GM10266 (cell line): ENCODE measurements around the gene RHBDF1.

Experiments used
- DNase-seq: peaks from one replicate; pipeline ENCODE4 v3.0.0; 2012; ENCODE audit errors: extremely low spot score
- TF ChIP-seq, protein P1 (sequence below): IDR thresholded peaks from 2 replicates; pipeline ENCODE4 v1.5.1; 2012; ENCODE audit warnings: mild to moderate bottlenecking, low read depth; ENCODE audit not compliant: control insufficient read depth, insufficient read depth; ENCODE audit errors: missing control alignments

RHBDF1 gene

DNA sequence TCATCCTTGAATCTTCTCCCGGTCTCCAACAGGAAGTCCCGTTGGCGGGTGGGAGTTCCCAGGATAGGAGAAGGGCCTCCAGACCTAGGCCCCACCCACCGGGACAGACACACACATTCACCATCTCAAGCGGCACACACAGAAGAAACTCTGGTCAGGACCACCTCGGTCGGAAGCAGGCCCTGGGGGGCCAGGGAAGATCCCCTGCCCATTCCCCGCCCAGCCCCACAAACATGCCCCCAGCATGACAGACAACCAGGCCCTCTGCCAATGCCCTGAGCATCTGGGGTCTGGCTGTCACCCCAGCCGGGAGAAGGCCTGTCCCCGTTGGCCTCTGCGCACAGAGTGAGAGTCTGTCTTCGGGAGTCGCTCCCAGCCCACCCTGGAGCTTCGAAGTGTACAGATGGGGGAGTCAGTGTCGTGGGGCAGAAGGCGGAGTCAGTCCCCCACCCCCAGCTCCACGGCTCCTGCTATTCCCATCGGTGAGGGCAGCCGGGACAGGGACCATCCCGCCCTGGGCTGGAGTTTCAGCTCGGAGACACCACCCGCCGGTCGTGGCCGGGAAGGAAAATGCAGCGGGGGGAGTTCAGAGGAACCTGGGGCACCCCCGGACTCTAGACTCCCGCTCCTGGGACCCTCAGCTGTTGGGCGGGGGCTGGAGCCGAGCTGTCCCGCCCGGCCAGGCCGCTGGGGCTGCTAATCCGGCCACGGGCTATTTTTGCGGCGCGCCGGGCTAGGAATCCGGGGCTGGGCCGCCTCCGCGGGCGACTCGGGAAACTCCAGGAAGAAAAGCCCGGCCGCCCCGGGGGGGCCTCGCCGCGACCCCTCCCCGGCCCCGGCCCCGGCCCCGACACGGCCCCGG, 660 bp downstream of the RHBDF1 start:
- DNase-seq, result no peak
- TF ChIP-seq, protein P1, sequence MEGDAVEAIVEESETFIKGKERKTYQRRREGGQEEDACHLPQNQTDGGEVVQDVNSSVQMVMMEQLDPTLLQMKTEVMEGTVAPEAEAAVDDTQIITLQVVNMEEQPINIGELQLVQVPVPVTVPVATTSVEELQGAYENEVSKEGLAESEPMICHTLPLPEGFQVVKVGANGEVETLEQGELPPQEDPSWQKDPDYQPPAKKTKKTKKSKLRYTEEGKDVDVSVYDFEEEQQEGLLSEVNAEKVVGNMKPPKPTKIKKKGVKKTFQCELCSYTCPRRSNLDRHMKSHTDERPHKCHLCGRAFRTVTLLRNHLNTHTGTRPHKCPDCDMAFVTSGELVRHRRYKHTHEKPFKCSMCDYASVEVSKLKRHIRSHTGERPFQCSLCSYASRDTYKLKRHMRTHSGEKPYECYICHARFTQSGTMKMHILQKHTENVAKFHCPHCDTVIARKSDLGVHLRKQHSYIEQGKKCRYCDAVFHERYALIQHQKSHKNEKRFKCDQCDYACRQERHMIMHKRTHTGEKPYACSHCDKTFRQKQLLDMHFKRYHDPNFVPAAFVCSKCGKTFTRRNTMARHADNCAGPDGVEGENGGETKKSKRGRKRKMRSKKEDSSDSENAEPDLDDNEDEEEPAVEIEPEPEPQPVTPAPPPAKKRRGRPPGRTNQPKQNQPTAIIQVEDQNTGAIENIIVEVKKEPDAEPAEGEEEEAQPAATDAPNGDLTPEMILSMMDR, result no peak

DNA sequence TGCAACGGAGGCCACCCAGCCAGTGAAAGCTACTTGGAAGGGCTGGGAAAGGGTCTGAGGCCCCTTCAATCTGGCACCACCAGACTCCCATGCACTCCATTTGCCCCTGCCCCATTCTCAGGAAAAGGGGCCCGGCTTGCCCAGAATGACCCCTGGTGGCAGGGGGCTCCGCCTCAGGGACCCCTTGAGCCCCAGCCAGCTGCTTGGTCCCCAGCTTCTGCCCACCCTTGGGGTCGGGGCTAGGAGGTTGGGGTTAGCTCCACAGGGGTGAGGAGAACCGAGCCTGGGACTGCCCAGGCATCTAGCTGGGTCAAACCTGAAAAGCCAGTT, 1.3 kb downstream of the RHBDF1 start:
- TF ChIP-seq, protein P1, result no peak

DNA sequence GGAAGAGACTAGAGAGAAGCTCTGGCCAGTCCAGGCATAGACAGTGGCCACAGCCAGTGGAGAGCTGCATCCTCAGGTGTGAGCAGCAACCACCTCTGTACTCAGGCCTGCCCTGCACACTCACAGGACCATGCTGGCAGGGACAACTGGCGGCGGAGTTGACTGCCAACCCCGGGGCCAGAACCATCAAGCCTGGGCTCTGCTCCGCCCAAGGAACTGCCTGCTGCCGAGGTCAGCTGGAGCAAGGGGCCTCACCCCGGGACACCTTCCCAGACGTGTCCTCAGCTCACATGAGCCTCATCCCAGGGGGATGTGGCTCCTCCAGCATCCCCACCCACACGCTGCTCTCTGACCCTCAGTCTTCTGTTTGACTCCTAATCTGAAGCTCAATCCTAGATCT, 3.2 kb downstream of the RHBDF1 start:
- TF ChIP-seq, protein P1, result no peak
- DNase-seq, result no peak

More for the DNA sequence above, 1.3 kb downstream of the RHBDF1 start:
- no peak for DNase-seq

DNA sequence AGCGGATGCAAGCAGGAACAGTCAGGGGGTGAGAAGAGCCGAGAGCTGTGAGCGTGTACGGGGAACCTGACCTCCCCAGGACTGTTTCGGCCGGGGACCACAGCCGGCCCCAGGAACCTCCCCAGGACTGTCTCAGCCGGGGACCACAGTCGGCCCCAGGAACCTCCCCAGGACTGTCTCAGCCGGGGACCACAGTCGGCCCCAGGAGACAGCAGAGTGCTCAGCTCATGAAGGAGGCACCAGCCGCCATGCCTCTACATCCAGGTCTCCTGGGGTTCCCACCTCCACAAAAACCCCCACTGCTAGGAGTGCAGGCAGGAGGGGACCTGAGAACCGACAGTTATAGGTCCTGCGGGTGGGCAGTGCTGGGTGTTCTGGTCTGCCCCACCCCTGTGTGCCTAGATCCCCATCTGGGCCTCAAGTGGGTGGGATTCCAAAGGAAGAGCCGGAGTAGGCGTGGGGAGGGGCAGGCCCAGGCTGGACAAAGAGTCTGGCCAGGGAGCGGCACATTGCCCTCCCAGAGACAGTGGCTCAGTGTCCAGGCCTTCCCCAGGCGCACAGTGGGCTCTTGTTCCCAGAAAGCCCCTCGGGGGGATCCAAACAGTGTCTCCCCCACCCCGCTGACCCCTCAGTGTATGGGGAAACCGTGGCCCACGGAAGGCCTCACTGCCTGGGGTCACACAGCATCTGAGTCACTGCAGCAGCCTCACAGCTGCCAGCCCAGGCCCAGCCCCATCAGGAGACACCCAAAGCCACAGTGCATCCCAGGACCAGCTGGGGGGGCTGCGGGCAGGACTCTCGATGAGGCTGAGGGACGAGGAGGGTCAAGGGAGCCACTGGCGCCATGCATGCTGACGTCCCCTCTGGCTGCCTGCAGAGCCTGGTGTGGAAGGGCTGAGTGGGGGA, 4.3 kb downstream of the RHBDF1 start:
- no peak for DNase-seq
- TF ChIP-seq, protein P1, result no peak

DNA sequence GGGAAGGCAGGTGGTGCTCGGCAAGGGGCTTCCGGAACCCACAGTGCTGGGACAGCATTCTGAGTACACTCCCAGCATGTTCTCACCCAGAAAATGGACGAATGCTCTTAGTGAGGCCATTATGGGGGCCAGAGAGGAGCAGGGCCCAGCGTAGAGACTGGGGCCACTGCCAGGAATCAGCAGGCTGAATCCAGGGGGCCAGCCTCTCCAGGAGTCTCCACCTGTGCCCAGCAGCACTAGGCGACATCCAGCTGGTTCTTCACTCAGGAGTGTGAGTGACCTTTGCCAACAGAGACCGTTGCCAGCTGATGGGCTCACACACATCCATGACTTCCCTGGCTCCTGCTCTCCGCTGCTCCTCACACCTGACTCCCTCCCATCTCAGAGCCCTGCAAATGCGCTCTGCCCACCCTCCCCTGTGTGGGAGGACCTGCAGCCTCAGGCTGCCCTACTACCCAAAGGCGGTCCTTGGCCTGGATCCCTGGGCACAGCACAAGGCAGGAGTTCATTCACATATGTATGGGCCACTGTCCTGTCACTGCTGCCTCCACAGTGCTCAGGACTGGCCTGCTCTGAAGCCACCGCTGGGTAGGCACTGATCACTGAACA, 5.1 kb downstream of the RHBDF1 start:
- TF ChIP-seq, protein P1, result no peak

DNA sequence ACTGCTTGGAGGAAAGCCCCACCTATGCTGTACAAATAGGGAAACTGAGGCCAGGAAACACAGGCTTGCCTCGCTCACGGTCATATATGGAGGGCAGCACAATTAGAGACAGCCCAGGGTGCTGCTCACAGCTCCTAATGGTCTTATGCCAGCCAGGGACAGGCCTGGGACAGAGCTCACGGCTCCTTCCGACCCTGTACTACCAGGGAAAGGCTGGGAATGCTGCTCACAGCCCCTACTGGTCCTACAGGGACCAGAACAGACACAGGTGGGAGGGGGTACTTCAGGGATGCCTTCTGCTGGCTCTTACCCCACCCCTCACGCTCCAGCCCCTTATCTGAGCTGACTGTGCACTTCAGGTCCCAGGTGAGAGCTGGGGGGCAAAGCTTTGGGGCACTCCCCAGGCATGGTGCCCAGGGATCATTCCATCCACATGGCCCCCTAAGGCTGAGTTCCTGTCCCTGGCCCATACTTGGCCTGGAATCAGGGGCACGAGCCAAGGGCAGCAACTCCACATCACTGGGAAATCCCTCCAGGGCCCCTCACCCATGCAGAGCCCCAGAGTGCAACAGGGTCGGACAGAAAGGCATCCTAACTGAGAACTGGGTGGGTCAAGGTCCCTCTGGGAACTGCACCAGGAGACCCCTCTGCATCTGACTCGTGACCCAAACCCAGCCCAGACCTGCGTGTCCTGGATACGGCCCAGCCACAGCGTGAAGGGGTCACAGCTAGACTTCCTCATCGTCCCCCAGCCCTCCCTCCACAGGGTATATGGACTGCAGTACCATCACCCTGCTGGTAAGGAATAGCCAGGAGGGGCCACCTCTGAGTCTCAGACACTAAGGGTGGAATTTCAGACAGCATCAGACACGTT, 5.9 kb downstream of the RHBDF1 start:
- DNase-seq, result no peak
- TF ChIP-seq, protein P1, result no peak

More for the DNA sequence above, 5.1 kb downstream of the RHBDF1 start:
- no peak for DNase-seq
